ENCODE results near the gene KLC1. TPM values are rescaled to one million over a fixed set of nuclear protein-coding genes. Genes with fewer than 3 reads are reported as not detected.
A peak's percentile ranks its signal among the peaks of the same experiment; 100 is the strongest.

KLC1 gene
- total and polyA plus RNA-seq, 2 of the 13 experiments (the other 11 are each of a cell fraction or from before 2014, with no cell fraction given) = 53.2 to 63.5 TPM

DNA sequence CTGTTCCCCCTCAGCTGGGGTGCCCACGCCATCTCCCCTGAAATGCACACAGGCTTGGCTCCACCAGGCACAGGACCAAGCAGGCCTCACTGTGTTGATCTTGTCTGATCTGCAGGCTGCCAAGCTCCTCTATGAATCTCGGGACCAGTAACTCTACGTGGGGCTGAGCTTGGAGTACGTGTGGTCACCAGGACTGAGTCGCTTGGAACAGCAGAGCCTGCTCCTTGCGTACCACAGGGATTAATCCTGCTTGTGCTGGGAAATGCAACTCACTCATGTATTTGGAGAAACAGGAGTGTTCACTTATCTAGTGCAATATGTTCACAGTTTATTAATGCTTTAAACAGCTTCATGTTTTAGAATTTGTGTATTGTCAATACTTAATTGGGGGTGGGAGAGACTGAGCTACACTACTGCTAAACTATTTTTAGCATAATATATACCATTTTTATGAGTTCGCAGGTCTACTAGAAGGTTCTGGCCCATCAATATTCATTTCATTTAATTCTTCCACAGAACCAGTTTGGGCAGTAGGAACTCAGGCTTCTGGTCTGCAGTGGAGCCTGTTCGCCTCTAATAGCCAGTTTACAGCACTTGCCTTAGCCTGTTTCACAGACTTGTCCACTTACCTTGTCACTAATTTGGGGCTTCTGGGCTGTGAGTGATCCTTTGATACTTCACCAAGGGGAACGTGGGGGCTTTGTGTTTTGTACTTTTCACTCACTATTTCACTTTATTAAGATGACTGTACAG lies 104.0 kb downstream of the KLC1 start:
- H3K4me3 ChIP-seq (replicated peaks in 1 of 3; ENCODE audit: insufficient read depth in 1 of 3, low read depth in 2 of 3, low read length in 3 of 3) = no peak overlapping the region
- no peak overlapping the region for H3K4me2 ChIP-seq (ENCODE audit: low read depth, low read length)
- WGBS (ENCODE audit: low lambda C conversion rate) = 97% methylated on average over 7 of the region's 9 CpGs
- H4K20me1 ChIP-seq (ENCODE audit: insufficient read depth, low read length) = no peaks in the 10 kb centered on the region
- no peak overlapping the region for H3K9ac ChIP-seq (ENCODE audit: insufficient read depth, low read depth, low read length)
- H2AFZ ChIP-seq (ENCODE audit: low read length) = no peak overlapping the region
- H3K4me1 ChIP-seq (ENCODE audit: insufficient read depth, low read length) = 0 out of 2 replicates have a peak, but pooled peaks cover 10% of the 10 kb centered on the region
- H3K79me2 ChIP-seq (ENCODE audit: insufficient read depth, low read length) = no peaks in the 10 kb centered on the region
- H3K36me3 ChIP-seq (replicated peaks in 1 of 2; ENCODE audit: control insufficient read depth in 1 of 2, insufficient read depth in 2 of 2, low read length in 2 of 2) = peaks cover 18 to 46% of the 10 kb centered on the region in 2 experiments
- ChIA-PET CTCF (ENCODE audit: low intra/inter-chr PET ratio, low total read pairs) (no interaction called here), POLR2A (interaction anchor here (1.6 kb wide), 1 partner anchor 18 kb away, joined by 3 read pairs; the partner anchor contains the start of genes XRCC3 and ZFYVE21)
- H3K9me3 ChIP-seq (ENCODE audit: low read length) = no peaks in the 10 kb centered on the region
- FAIRE-seq (no peak), ATAC-seq (no peak), DNase-seq (ENCODE audit: low spot score) (no peak)
- in situ Hi-C loops (cut with HindIII; ENCODE audit: extremely low pct_ligation_motif_present, low pct_unique_long_range_greater_than_20kb) = no loop called here
- no peak for TF ChIP-seq ZNF879 (CRISPR knock-in tag; IDR thresholded peaks at IDR 0.05)
- no peak for TF ChIP-seq ZNF383 (CRISPR knock-in tag; IDR thresholded peaks at IDR 0.05; ENCODE audit: borderline replicate concordance)
- TF ChIP-seq ZNF263 (CRISPR knock-in tag; IDR thresholded peaks at IDR 0.05) = no peak
- BruUV-seq (replicated peaks) = TSS peak; percentile 33
- intact Hi-C loops (cut with micrococcal nuclease; ENCODE audit: unreplicated experiment) = no loop called here
- H3K27ac ChIP-seq (ENCODE audit: extremely low read length, insufficient read depth, low read length) = no peak overlapping the region
- no peaks in the 10 kb centered on the region for H3K27me3 ChIP-seq (ENCODE audit: control insufficient read depth in 1 of 2, insufficient read depth in 2 of 2, low read length in 2 of 2)

DNA sequence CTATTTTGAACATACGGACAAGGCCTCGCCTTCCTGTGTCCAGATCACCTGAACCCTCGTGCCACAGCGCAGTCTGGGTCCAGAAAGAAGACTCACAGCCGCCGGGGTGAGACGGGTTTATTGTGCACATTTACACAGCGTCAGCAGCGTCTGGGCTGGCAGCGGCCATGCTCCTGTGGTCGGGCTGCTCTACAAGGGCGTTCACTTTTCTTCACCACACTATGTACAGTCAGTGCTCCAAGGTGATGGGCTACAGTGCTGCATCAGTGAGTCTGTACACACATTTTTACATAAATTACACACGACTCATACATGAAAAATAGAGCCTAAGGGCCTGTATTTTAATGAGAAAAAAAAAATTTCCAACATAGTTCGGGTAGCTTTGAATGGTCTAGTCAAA lies 104.6 kb downstream of the KLC1 start:
- Histone ChIP-seq H3K9me3 (ENCODE audit: low read length) (no peaks in the 10 kb centered on the region), H2AFZ (ENCODE audit: low read length) (no peak overlapping the region), H3K4me3 (replicated peaks in 1 of 3; ENCODE audit: insufficient read depth in 1 of 3, low read depth in 2 of 3, low read length in 3 of 3) (no peak overlapping the region), H3K4me1 (ENCODE audit: insufficient read depth, low read length) (0 out of 2 replicates have a peak, but pooled peaks cover 10% of the 10 kb centered on the region), H3K27me3 (ENCODE audit: control insufficient read depth in 1 of 2, insufficient read depth in 2 of 2, low read length in 2 of 2) (no peaks in the 10 kb centered on the region), H3K36me3 (replicated peaks in 1 of 2; ENCODE audit: control insufficient read depth in 1 of 2, insufficient read depth in 2 of 2, low read length in 2 of 2) (peaks cover 15 to 40% of the 10 kb centered on the region in 2 experiments), H4K20me1 (ENCODE audit: insufficient read depth, low read length) (no peaks in the 10 kb centered on the region), H3K9ac (ENCODE audit: insufficient read depth, low read depth, low read length) (no peak overlapping the region), H3K4me2 (ENCODE audit: low read depth, low read length) (no peak overlapping the region), H3K27ac (ENCODE audit: extremely low read length, insufficient read depth, low read length) (no peak overlapping the region), H3K79me2 (ENCODE audit: insufficient read depth, low read length) (no peaks in the 10 kb centered on the region)
- no TSS peak for BruUV-seq (replicated peaks)
- ChIA-PET CTCF (ENCODE audit: low intra/inter-chr PET ratio, low total read pairs) (no interaction called here), POLR2A (interaction anchor here (1.6 kb wide), 1 partner anchor 18 kb away, joined by 3 read pairs; the partner anchor contains the start of genes XRCC3 and ZFYVE21)
- intact Hi-C loops (cut with micrococcal nuclease; ENCODE audit: unreplicated experiment) (no loop called here), in situ Hi-C loops (cut with HindIII; ENCODE audit: extremely low pct_ligation_motif_present, low pct_unique_long_range_greater_than_20kb) (no loop called here)
- WGBS (ENCODE audit: low lambda C conversion rate) = 96% methylated on average over 14 of the region's 14 CpGs
- no peak for DNase-seq (ENCODE audit: low spot score)
- FAIRE-seq = no peak
- ATAC-seq = no peak
- TF ChIP-seq DNMT1 (CRISPR knock-in tag; IDR thresholded peaks at IDR 0.05) (no peak), ZNF331 (CRISPR knock-in tag; IDR thresholded peaks at IDR 0.05) (no peak), SOX5 (CRISPR knock-in tag; IDR thresholded peaks at IDR 0.05; ENCODE audit: borderline replicate concordance) (no peak), ZSCAN20 (CRISPR knock-in tag; IDR thresholded peaks at IDR 0.05; ENCODE audit: borderline replicate concordance) (no peak), RFX1 (IDR thresholded peaks at IDR 0.05) (no peak), ESRRA (CRISPR knock-in tag; IDR thresholded peaks at IDR 0.05; ENCODE audit: low read depth) (no peak), ELF3 (CRISPR knock-in tag; IDR thresholded peaks at IDR 0.05) (no peak), AGO1 (IDR thresholded peaks at IDR 0.05; ENCODE audit: low read depth, low read length, poor library complexity, severe bottlenecking) (no peak), TCF7 (IDR thresholded peaks at IDR 0.05; ENCODE audit: low read depth) (no peak)
- TF ChIP-seq, protein P1, sequence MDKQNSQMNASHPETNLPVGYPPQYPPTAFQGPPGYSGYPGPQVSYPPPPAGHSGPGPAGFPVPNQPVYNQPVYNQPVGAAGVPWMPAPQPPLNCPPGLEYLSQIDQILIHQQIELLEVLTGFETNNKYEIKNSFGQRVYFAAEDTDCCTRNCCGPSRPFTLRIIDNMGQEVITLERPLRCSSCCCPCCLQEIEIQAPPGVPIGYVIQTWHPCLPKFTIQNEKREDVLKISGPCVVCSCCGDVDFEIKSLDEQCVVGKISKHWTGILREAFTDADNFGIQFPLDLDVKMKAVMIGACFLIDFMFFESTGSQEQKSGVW (CRISPR knock-in tag; IDR thresholded peaks at IDR 0.05; ENCODE audit: borderline replicate concordance) = no peak
- TF ChIP-seq, protein P2, sequence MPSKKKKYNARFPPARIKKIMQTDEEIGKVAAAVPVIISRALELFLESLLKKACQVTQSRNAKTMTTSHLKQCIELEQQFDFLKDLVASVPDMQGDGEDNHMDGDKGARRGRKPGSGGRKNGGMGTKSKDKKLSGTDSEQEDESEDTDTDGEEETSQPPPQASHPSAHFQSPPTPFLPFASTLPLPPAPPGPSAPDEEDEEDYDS (CRISPR knock-in tag; IDR thresholded peaks at IDR 0.05) = no peak
- TF ChIP-seq, protein P3, sequence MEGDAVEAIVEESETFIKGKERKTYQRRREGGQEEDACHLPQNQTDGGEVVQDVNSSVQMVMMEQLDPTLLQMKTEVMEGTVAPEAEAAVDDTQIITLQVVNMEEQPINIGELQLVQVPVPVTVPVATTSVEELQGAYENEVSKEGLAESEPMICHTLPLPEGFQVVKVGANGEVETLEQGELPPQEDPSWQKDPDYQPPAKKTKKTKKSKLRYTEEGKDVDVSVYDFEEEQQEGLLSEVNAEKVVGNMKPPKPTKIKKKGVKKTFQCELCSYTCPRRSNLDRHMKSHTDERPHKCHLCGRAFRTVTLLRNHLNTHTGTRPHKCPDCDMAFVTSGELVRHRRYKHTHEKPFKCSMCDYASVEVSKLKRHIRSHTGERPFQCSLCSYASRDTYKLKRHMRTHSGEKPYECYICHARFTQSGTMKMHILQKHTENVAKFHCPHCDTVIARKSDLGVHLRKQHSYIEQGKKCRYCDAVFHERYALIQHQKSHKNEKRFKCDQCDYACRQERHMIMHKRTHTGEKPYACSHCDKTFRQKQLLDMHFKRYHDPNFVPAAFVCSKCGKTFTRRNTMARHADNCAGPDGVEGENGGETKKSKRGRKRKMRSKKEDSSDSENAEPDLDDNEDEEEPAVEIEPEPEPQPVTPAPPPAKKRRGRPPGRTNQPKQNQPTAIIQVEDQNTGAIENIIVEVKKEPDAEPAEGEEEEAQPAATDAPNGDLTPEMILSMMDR (CRISPR knock-in tag; IDR thresholded peaks at IDR 0.05) = no peak

Data from HepG2 (cell line).